Activated T-cell treated with anti-CD3 and anti-CD28 coated beads, Interleukin-2, amount 50 U/mL, for 4 hours (primary cell): ENCODE data around the gene SLC6A11. TPM values are rescaled to one million over a fixed set of nuclear protein-coding genes. Genes with fewer than 3 reads are reported as not detected.

Experiments used
- ATAC-seq, 2 donors: fragments of 200-7000 bp; cut with Tn5 transposase; one replicate each; pipeline ENCODE4 v1.10.0; 2021
- DNase-seq: peaks from one replicate; pipeline ENCODE4 v3.0.0-alpha.2; 2020
- H3K27me3 Mint-ChIP-seq: one replicate; pipeline ENCODE4 v1.8.0; 2021; ENCODE audit warnings: low read depth, mixed read lengths
- H3K36me3 Mint-ChIP-seq: one replicate; pipeline ENCODE4 v1.8.0; 2022; ENCODE audit warnings: mixed read lengths; ENCODE audit not compliant: insufficient read depth
- H3K4me1 Mint-ChIP-seq: one replicate; pipeline ENCODE4 v1.8.0; 2021; ENCODE audit warnings: low read depth, mixed read lengths
- H3K4me3 Mint-ChIP-seq: one replicate; pipeline ENCODE4 v1.8.0; 2021; ENCODE audit warnings: mild to moderate bottlenecking, moderate library complexity, mixed read lengths
- H3K9me3 Mint-ChIP-seq: one replicate; pipeline ENCODE4 v1.8.0; 2021; ENCODE audit warnings: mixed read lengths
- total RNA-seq, 3 donors: library from RNA; stranded (reverse); gene quantifications; one replicate each; pipeline ENCODE4 v1.2.1, GENCODE V29; 2021

The SLC6A11 gene
- not detected for total RNA-seq

DNA sequence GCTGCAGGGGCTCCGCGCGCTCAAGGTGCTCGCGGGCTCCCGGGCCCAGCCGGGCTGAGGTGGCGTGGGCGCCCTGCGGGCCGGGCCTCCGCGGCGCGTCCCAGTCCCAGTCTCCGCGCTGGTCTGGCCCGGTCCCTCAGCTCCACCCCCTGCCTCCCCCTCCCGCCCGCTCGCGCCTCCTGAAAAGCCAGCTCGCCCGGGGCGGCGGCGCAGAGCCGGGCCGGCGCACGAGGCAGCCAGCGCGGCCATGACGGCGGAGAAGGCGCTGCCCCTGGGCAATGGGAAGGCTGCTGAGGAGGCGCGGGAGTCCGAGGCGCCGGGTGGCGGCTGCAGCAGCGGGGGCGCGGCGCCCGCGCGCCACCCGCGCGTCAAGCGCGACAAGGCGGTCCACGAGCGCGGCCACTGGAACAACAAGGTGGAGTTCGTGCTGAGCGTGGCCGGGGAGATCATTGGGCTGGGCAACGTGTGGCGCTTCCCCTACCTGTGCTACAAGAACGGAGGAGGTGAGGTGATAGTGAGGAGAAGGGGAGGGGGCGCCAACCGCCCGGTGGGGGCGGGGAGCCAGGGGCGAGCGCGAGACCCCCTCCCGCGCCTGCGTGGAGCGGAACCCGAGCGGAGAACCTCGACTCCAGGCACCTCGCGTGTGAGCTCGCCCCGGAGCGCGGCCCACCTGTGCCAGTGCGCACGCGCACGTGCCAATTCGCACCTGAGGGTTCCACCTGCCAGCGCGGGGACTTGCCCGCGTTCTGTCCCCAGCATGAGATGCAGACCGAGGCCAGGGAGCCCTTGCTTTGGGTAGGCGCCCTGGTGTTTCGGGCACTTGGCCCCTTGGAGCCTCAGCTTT, at the start of gene SLC6A11:
TSS of gene SLC6A11 (plus strand) at position 210 of the 844 bp plus-strand sequence. CDS start at position 248, 38 bp downstream.
- H3K9me3 Mint-ChIP-seq = no peaks in the 10 kb centered on the region
- ATAC-seq = no peak

DNA sequence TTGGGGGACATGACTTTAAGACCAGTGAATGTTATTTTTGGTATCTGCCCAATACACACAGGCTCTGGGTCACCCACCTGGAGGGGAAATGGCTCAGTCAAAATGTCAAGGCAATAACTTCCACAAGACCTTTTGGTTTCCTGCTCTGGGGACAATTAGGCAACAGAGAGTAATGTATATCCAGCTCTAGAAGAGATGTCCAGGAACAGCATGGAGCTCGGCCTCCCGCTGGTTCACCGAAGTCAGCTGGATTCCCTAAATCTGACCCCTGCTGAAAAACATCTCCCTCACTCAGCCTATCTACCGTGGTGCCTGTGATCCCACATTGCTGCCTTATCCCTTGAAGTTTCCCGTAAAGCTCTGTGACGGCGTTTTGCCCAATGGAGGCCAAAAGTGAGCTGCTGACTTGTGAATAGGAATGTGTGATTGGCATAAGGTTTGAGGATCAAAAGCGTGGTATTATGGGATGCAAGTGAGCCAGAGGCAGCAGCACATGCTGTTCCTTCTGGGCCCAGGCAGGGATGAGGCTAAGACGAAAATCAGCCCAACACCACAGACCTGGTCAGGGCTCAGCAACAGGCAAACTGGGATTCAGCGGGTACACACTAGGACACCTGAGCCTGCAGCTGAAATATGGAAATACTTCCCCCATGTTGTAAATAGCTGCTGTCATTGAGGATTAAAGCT, 47.2 kb upstream of the SLC6A11 start:
- H3K4me3 Mint-ChIP-seq = no peak overlapping the region
- ATAC-seq (no peak), DNase-seq (no peak)
- H3K4me1 Mint-ChIP-seq = no peaks in the 10 kb centered on the region
- H3K36me3 Mint-ChIP-seq = no peaks in the 10 kb centered on the region
- H3K27me3 Mint-ChIP-seq = peaks cover 27% of the 10 kb centered on the region
- no peaks in the 10 kb centered on the region for H3K9me3 Mint-ChIP-seq

More for the DNA sequence above, at the start of gene SLC6A11:
- H3K36me3 Mint-ChIP-seq = no peaks in the 10 kb centered on the region
- no peak within 1 kb of the TSS for H3K4me3 Mint-ChIP-seq
- DNase-seq = no peak
- no peaks in the 10 kb centered on the region for H3K4me1 Mint-ChIP-seq
- H3K27me3 Mint-ChIP-seq = peaks cover 38% of the 10 kb centered on the region

DNA sequence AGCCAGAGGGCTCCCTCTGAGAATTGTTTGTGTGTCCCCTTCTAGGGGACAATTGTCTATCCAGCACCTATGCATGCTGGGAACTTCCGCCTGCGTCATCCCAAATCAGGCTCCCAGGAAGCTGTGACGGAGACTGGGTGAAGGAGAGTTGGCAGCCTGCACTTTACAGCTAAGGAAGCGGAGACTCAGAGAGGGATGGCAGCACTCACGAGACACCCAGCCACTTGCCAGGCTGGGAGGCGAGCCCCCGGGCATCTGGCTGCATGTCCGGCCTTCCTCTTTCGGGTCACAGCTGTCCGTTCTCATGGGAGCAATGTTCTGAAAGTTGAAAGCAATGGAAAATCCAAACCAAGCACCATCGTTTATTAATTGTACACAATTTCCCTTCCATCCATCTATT, 45.5 kb upstream of the SLC6A11 start:
- H3K36me3 Mint-ChIP-seq = no peaks in the 10 kb centered on the region
- H3K4me1 Mint-ChIP-seq = no peaks in the 10 kb centered on the region
- H3K27me3 Mint-ChIP-seq = peaks cover 31% of the 10 kb centered on the region
- ATAC-seq (no peak), DNase-seq (no peak)
- no peaks in the 10 kb centered on the region for H3K9me3 Mint-ChIP-seq
- no peak overlapping the region for H3K4me3 Mint-ChIP-seq

DNA sequence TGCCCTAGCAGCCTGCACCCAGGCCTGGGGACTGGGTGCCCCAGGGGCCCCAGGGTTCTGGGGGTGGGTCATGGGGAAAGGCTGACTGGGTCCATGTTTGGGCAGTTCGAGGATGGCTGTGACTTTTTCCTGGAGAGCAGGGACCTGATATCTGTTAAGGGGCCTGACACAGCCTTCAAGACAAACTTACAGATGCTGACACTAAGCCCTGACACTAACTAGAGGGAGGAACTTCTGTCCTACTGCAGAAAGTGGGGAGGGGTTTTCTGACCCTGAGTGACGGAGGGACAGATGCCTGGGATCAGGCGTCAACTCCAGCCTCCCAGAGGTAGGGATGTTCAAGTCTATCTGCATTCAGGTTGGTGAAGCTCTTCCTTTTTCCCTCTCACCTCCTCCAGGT, 45.0 kb upstream of the SLC6A11 start:
- no peaks in the 10 kb centered on the region for H3K36me3 Mint-ChIP-seq
- DNase-seq (no peak), ATAC-seq (no peak)
- H3K9me3 Mint-ChIP-seq = no peaks in the 10 kb centered on the region
- H3K27me3 Mint-ChIP-seq = peaks cover 27% of the 10 kb centered on the region
- no peaks in the 10 kb centered on the region for H3K4me1 Mint-ChIP-seq
- H3K4me3 Mint-ChIP-seq = no peak overlapping the region

DNA sequence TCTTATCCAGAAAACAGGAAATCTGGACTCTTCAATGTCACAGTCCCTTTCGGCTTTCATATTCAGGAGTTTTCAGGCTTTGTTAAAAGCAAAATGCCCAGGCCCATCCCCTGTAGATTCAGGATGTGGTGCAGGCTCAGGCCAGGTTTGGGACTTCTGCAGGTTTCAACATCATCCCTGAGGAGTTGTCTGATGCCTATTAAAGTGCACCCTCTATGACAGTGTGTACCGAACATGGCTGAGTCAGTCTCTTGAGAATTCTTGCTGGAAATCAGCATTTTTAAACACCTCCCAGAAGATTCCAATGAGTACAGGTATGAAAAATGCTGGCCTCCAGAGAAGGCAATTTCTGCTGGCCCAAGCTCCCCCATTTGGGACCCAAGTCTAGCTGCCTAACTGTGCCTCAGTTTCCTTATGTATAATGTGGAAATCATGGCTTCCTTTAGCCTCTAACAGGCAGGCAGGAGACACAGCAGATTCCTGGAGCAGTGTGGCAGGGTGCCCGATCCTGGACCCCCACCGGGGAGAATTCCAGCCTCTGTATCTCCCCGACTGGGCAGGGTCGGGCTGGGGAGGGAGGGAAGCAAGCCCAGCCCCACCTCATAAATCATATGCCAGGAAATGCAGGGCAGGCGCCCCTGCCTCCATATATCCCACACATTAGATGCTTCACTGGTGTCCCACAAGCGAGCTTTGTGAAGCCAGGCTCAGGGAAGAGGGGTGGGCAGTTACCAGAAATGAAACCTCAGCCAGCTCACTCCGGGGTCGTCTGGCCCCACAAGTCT, 44.4 kb upstream of the SLC6A11 start:
- DNase-seq (no peak), ATAC-seq (no peak)
- Mint-ChIP-seq H3K36me3 (no peaks in the 10 kb centered on the region), H3K4me3 (no peak overlapping the region), H3K4me1 (no peaks in the 10 kb centered on the region), H3K27me3 (peaks cover 34% of the 10 kb centered on the region), H3K9me3 (no peaks in the 10 kb centered on the region)

DNA sequence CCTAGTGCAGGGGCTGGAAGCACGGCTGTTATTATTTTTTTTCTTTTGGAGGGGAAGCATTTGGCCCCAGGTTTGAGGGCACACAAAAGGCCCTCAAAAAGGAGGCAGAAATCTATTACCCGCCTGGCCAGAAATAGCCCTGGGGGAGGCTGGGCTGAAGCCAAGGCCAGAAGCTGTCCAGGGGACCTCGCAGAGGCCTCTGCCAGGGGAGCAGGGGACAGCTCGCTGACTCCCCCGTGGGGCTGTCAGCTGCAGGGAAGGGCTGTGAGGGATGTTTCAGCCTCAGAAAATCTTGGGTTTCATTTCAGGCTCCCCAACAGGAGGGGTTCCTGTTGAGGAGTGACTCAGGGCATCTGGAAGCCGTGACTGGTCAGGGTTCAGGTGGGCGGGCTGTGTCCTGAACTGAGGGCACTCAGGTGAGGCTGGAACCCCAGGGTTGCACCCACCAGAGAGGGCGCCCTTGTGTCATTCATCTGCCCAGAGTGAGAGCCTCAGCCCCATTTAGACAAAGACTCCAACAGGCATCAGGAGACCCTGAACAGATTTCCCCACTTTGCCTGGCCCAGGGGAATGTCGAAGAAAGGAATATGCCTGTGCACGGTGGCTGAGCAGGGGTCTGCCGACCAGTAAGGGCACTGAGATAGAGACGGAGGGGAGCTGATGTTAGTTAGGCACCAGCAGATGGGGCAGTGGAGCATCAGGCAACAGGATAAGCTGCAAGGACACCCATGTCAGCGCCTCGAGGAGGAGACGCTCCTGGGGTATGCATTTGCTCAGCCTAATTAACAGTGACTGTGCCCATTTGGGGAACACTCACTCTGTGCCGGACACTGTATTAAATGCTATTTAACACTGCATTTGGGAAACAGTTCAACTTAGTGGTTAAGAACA, 43.5 kb upstream of the SLC6A11 start:
- no peaks in the 10 kb centered on the region for H3K36me3 Mint-ChIP-seq
- H3K27me3 Mint-ChIP-seq = peaks cover 28% of the 10 kb centered on the region
- no peaks in the 10 kb centered on the region for H3K9me3 Mint-ChIP-seq
- no peaks in the 10 kb centered on the region for H3K4me1 Mint-ChIP-seq
- ATAC-seq = no peak
- no peak for DNase-seq
- H3K4me3 Mint-ChIP-seq = no peak overlapping the region

DNA sequence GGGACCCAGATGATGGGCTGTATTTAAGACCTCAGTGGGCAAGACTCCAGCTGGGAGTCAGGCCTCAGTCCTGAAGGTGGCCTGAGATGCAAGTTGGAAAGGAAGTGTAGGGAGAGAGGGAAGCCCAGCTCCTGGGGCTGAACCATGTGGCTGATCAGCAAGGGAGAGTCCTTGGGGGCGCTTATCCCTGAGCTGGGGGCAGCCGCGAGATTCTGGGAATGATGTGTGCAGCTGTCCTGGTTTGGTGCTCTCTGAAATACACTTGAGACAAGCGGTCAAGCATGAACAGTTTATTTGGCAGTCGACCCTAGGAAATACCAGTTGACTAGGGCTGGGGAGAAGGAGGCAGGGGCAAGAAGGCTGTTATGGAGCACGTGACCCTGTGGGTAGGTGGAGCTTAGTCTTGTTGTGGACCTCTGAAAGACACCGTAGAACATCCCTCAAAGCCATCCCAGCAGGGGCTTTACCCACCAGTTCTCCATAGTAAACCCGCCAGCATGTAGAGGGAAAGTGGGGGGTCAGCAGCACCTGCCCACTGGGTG, 41.8 kb upstream of the SLC6A11 start:
- ATAC-seq (no peak), DNase-seq (no peak)
- H3K4me1 Mint-ChIP-seq = no peaks in the 10 kb centered on the region

DNA sequence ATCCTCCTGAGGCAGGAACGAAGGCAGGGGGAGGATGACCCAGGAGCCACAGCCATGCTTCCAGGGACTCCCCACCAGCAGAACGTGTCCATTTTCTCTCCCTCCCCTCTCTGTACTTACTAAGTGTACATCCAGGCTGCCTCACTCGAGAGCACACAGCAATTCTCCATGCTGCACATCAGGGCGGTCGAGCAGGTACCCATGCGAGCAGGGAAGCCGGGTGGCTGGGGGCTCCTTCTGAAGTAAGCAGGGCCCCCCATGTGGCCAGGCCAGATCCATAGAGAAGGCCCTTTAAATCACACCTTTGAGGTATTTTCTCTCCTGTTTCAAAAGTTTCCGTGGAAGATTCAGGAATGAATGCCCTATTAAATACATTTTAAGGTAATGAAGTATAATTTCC, 41.2 kb upstream of the SLC6A11 start:
- H3K9me3 Mint-ChIP-seq = no peaks in the 10 kb centered on the region
- ATAC-seq (no peak), DNase-seq (no peak)
- H3K36me3 Mint-ChIP-seq = no peaks in the 10 kb centered on the region
- no peaks in the 10 kb centered on the region for H3K4me1 Mint-ChIP-seq
- peaks cover 24% of the 10 kb centered on the region for H3K27me3 Mint-ChIP-seq
- H3K4me3 Mint-ChIP-seq = no peak overlapping the region

More for the DNA sequence above, 41.8 kb upstream of the SLC6A11 start:
- H3K9me3 Mint-ChIP-seq = no peaks in the 10 kb centered on the region
- peaks cover 23% of the 10 kb centered on the region for H3K27me3 Mint-ChIP-seq
- H3K4me3 Mint-ChIP-seq = no peak overlapping the region
- no peaks in the 10 kb centered on the region for H3K36me3 Mint-ChIP-seq

DNA sequence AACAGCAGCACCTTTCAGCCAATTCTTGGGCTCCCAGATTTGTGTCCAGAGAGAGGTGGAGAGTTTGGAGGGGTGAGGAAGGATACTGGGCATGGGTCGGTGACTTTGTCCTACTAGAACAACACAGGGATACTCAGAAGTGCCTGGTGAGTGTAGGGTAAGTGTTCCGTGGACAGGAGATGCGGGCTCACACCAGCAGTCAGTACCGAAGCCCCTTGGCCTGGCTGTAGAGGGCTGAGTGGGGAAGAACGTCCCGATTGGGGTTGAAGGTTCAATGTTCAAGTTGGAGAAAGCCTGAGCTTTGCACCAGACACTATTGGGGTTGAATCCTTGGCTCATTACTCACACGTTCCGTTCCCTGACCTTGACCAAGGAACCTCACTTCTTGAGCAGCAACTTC, 40.8 kb upstream of the SLC6A11 start:
- no peak for DNase-seq

DNA sequence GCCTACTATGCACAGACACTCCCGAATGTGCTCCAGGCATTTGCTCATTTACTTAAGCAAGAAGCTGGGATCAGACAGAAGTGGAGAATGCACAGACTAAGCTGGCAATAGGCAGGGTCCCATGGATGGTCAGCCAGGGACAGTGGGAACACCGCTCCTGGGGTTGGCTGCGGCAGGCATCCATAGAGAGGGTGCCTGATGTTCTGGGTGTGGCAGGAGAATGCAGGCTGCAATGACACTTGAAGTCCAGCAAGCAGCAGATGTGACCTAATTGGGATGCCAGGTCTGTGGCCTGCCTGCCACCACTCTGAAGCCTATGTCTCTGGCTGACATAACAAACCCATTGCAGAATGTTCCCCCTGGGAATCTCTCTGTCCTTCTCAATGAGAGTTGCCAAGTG, 40.2 kb upstream of the SLC6A11 start:
- ATAC-seq (no peak), DNase-seq (no peak)
- Mint-ChIP-seq H3K9me3 (no peaks in the 10 kb centered on the region), H3K27me3 (peaks cover 29% of the 10 kb centered on the region), H3K4me3 (no peak overlapping the region), H3K36me3 (no peaks in the 10 kb centered on the region), H3K4me1 (no peaks in the 10 kb centered on the region)

More for the DNA sequence above, 40.8 kb upstream of the SLC6A11 start:
- peaks cover 25% of the 10 kb centered on the region for H3K27me3 Mint-ChIP-seq
- H3K4me3 Mint-ChIP-seq = no peak overlapping the region
- H3K4me1 Mint-ChIP-seq = no peaks in the 10 kb centered on the region
- no peaks in the 10 kb centered on the region for H3K36me3 Mint-ChIP-seq
- H3K9me3 Mint-ChIP-seq = no peaks in the 10 kb centered on the region
- ATAC-seq = no peak

DNA sequence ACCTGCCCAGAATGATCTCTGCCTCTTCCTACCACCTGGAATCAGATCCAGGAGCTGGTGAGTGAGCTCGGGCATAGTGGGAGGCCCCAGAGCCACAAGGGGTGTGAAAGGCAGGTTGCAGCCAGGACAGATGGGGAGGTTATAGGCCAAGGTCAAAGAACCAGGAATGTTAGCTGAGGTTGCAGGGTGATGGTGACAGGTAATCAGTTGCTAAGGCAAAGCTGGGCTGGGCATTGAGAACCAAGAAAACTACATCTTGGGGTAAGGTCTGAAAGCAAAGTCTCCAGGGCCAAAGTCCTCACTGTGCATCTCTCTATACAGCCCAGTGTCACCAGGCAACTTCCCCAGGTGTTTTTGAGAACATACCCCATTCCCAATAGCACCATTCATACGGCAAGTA, 38.4 kb upstream of the SLC6A11 start:
- Mint-ChIP-seq H3K36me3 (no peaks in the 10 kb centered on the region), H3K9me3 (no peaks in the 10 kb centered on the region), H3K4me3 (no peak overlapping the region), H3K4me1 (no peaks in the 10 kb centered on the region), H3K27me3 (peaks cover 26% of the 10 kb centered on the region)
- no peak for ATAC-seq
- DNase-seq = no peak

DNA sequence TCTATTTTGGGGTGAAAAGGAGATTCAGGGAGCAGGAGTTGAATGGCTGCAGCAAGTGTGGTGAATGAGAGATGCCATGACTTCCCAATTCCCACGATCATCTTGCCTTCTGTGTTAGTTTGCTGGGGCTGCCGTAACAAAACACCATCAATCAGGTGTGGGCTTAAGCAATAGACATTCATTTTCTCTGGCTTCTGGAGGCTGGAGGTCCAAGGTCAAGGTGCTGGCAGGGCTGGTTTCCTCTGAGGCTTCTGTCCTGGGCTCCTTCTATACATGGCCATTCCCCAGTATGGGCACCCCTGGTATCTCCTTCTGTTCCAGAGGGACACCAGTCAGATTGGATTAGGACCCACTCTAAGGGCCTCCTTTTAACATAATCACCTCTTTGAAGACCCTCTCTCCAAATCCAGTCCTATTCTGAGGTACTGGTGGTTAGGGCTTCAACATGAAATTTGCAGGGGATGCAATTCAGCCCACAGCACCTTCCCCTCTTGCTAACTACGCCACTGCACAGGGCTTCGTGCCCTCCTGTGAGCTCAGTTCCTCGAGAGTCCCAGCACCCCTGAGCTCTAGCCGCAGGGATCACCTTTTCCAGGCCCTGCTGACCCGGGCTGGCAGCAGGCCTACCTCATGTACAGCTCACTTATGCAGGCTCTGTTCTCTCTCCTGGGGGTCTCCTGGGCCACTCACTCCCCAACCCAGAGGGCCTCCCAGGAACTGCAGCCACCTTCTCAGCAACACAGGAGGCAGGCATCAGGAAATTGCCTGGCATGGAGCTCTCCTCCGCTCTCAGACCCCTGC, 37.3 kb upstream of the SLC6A11 start:
- H3K4me1 Mint-ChIP-seq = no peaks in the 10 kb centered on the region
- DNase-seq (no peak), ATAC-seq (no peak)
- H3K9me3 Mint-ChIP-seq = no peaks in the 10 kb centered on the region
- H3K27me3 Mint-ChIP-seq = peaks cover 26% of the 10 kb centered on the region
- H3K36me3 Mint-ChIP-seq = no peaks in the 10 kb centered on the region
- no peak overlapping the region for H3K4me3 Mint-ChIP-seq

DNA sequence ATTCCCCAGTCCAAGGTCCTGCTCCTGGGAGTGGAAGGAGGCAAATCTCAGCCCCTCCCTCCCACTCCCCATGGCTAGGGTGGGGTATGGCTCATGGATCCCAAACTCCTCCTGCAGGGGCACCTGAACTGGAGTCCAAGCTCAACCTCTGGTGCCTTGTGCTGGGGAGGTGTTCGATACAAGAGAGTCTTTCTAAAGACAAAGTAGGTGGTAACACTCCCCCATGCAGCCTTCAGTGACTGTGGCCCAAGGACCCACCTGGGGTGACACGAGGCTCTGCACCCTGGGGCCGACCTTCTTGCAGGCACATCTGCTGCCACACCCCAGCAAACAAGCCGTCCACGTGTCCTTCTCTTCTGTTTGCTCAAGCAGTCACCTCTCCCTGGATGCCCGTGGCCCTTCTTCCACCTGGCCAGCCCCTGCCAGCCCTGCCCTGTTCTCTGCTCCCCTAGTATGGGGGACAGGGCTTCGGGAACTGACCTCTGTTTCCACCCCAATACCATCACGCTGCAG, 36.7 kb upstream of the SLC6A11 start:
- no peaks in the 10 kb centered on the region for H3K4me1 Mint-ChIP-seq
- no peak overlapping the region for H3K4me3 Mint-ChIP-seq
- no peaks in the 10 kb centered on the region for H3K36me3 Mint-ChIP-seq
- no peak for ATAC-seq
- DNase-seq = no peak
- H3K27me3 Mint-ChIP-seq = peaks cover 28% of the 10 kb centered on the region
- no peaks in the 10 kb centered on the region for H3K9me3 Mint-ChIP-seq
